IPS-NIHi7 (cell line): ENCODE measurements around the gene HSFX4.
"Not testable (repeated sequence)": the region's sequence is repeated elsewhere in the genome, so short reads cannot be mapped to it uniquely, and the experiment has no call there.

ENCODE experiments used
- DNase-seq: peaks from one replicate; pipeline ENCODE4 v3.0.0; 2012; ENCODE audit warnings: mixed read lengths; ENCODE audit errors: extremely low spot score

HSFX4 gene, protein sequence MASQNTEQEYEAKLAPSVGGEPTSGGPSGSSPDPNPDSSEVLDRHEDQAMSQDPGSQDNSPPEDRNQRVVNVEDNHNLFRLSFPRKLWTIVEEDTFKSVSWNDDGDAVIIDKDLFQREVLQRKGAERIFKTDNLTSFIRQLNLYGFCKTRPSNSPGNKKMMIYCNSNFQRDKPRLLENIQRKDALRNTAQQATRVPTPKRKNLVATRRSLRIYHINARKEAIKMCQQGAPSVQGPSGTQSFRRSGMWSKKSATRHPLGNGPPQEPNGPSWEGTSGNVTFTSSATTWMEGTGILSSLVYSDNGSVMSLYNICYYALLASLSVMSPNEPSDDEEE

DNA sequence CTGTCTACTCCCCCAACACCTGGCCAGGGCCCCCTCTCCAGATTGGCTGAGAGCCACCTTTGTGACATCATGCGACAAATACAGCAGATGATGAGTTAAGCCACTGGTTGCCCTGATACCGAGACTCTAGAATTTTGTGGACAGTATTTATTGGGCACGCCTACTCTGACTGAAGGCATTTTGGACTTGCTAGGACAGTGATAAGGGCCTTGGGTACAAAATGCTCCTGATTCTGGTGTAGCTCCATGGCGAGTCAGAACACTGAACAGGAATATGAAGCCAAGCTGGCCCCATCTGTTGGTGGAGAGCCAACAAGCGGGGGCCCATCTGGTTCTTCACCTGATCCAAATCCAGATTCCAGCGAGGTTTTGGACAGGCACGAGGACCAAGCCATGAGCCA, at the start of gene HSFX4:
Gene HSFX4, plus strand, starts transcription at position 174 of the 400 bp plus-strand sequence. Its CDS starts 72 bp downstream, at position 246.
- not testable (repeated sequence) for DNase-seq

GRCh38 chrX:149881081-149881711, 48.2 kb upstream of the HSFX4 start, which contains the start of gene MAGEA8:
Gene MAGEA8 (plus strand): TSS chrX:149881183. CDS start chrX:149884273, 3,090 bp downstream.
- DNase-seq, result peak; percentile 52

DNA sequence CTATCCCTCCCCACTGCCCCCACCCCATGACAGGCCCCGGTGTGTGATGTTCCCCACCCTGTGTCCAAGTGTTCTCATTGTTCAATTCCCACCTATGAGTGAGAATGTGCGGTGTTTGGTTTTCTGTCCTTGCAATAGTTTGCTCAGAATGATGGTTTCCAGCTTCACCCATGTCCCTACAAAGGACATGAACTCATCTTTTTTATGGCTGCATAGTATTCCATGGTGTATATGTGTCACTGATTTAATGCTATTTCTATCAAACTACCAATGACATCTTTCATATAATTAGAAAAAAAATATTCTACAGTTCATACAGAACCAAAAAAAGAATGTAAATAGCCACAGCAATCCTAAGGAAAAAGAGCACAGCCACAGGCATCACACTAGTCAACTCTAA, 38.5 kb upstream of the HSFX4 start:
- not testable (repeated sequence) for DNase-seq

GRCh38 chrX:149898554-149898953, 30.8 kb upstream of the HSFX4 start:
- no peak for DNase-seq

- peak; percentile 35 for DNase-seq
These were observed 25.3 kb upstream of the HSFX4 start for GRCh38 chrX:149903889-149904748.

- no peak for DNase-seq
These were observed 21.1 kb upstream of the HSFX4 start for GRCh38 chrX:149908308-149908707.

DNA sequence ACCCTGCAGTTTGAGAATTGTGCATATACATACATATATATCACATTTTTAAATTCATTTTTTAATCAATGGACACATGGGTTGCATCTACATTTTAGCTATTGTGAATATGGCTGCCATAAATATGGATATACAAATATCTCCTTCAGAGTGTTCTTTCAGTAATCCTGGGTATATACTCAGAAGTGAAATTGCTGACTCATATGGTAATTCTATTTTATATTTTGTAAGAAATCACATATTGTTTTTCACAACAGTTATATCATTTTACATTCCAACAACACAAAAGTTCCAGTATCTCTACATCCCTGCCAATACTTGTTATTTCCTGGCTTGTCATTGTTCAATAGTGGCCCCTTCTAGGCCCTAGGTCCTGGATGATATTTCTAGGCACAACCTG, 20.6 kb upstream of the HSFX4 start:
- DNase-seq, result no peak

DNA sequence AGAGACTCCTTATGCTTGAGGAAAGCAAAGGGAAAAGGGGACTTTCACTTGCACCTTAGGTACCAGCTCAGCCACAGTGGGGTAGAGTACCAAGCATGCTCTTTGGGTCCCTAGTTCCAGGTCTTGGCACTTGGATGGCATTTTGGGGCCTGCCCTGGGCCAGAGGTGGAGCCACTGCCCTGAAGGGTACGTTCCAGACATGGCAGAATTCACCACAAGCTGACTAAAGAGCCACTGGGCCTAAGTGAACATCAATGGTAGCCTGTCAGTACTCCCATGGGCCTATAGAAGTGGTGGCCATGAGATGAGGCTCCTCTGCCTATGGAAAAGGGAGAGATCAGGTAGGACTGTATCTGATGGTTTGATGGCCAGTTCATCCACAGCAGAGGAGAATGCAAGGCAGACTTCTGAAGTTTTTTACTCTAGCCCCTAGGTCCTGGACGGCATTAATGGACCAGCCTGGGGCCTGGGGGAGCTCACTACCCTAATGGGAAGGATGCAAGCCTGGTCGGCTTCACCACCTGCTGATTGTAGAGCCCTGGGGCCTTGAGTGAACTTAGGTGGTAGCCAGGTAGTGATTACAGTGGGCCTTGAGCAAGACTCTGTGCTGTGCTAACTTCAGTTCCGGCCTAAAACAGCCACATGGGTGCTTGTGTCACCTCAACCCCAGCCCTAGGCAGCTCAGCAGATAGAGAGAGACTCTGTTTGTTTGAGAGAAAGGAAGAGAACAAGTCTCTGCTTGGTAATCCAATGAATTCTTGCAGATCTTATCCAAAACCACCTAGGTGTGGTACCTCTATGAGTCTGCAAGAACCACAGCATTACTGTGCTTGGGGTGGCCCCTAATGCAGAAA, 19.8 kb upstream of the HSFX4 start:
- no peak for DNase-seq

GRCh38 chrX:149910178-149910695, 19.1 kb upstream of the HSFX4 start:
- no peak for DNase-seq

- no peak for DNase-seq
These were observed 12.5 kb upstream of the HSFX4 start for GRCh38 chrX:149916745-149917392.

- DNase-seq, result not testable (repeated sequence)
These were observed 5.5 kb upstream of the HSFX4 start for GRCh38 chrX:149923836-149924235.

- DNase-seq, result not testable (repeated sequence)
These were observed 4.9 kb upstream of the HSFX4 start for GRCh38 chrX:149924434-149924833.

- DNase-seq, result not testable (repeated sequence)
These were observed 2.0 kb upstream of the HSFX4 start for GRCh38 chrX:149927245-149927963.

DNA sequence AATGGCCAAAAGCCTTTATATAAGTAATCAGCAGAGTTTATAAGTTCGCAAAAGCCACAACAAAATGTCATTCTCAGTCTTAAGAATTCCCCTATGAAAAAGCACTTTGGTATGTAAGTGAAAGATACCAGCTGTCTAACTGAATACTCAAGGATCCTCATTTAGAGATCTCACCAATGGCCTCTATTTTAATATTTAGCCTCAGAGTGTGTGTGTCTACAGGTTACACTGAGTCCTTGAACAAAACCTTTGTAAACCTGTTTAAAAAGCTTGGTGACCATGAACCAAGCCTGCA, 1.5 kb upstream of the HSFX4 start:
- not testable (repeated sequence) for DNase-seq

DNA sequence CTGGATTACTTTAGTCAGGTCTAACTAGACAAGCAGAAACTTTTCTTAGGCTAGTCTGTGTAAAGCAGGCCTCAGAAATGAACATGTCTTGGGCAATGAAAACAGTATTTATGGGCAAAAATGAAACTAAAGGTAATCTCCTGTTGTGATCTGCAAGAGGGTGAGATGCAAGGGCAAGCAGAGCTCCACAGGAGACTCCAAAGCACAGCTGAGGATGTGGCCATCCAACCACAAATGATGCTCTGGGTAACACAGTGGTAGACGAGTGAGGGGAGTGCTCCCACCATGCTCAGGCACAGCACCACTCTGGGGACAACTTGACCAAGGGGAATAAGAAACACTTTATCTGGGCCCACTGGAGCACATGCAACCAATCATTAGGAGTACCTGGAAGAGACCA, 738 bp upstream of the HSFX4 start:
- DNase-seq, result not testable (repeated sequence)

DNA sequence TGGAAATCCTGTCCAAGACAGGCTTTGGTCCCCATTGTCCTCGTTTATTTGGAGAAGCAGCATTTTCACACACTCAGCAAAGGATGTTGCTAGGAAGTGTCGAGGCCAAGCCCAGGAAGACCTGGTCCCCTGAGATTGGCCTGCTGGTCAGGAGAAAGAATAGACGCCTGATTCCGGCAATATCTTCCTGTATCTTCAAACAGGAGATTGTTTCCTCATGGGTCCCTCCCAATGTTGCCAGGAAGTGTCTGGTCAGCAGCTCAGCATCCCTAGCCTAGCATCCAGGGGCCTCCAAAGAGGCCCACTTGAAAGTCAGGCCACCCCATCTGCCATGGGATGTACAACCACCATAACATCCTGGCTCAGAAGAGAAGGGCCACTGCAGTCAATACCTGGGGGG, 2.0 kb downstream of the HSFX4 start:
- not testable (repeated sequence) for DNase-seq

GRCh38 chrX:149932150-149932549, 2.8 kb downstream of the HSFX4 start:
- not testable (repeated sequence) for DNase-seq

- not testable (repeated sequence) for DNase-seq
These were observed 3.6 kb downstream of the HSFX4 start for GRCh38 chrX:149932970-149933369.

DNA sequence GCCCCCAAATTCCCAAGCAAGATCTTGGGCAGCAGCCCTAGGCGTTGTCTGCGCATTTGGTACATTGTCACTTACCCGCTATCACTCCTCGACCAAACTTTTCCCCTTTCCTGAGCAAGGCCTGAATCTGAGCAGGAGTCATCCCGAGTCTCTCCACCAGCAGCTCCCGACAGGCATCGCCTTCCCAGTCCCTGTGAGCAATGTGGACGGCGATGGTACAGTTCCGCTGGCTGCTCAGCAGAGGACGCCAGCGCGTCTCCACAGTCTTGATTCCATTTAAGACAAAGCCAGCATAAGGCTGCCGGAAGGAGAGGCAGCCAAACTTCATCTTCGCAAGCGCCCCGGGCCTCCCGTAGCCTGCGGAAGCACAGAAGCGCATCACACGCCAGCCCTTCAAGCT, 4.2 kb downstream of the HSFX4 start:
- not testable (repeated sequence) for DNase-seq

DNA sequence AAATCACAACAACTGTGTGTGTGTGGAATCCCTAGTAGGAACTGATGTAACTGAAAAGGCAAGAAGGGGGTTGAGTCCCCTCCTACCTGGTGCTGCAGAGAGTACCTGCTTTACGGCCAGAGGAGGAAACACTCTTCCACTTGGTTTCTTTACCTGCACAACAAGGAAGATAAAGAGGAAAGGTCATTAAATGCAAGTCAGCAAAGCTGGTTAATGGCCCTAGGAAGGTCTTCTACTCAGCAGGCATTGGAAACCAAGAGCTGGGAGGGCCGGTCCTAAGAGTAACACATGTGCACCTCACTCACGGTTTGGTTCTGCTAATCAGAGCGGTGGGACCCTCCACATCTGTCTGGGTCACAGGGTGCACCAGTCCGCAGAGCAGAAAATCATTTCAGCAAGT, 8.0 kb downstream of the HSFX4 start:
- DNase-seq, result not testable (repeated sequence)
